Measurements from ENCODE around the gene METTL8.
"Not testable (repeated sequence)": the region's sequence is repeated elsewhere in the genome, so short reads cannot be mapped to it uniquely, and the experiment has no call there.

METTL8 gene

GRCh38 chr2:171430516-171431410 lies 3.0 kb downstream of the METTL8 start:
- DNase-seq (ENCODE audit: low spot score): no peak

- not testable (repeated sequence) for DNase-seq (ENCODE audit: low spot score)
Measured at GRCh38 chr2:171422710-171423495, 10.9 kb downstream of the METTL8 start.

- DNase-seq (ENCODE audit: low spot score): no peak
Measured at GRCh38 chr2:171420728-171421563, 12.8 kb downstream of the METTL8 start.

- DNase-seq (ENCODE audit: low spot score): no peak
Measured at GRCh38 chr2:171419333-171419732, 14.5 kb downstream of the METTL8 start.

GRCh38 chr2:171416009-171416926 lies 17.5 kb downstream of the METTL8 start:
- DNase-seq (ENCODE audit: low spot score): peak; percentile 72

GRCh38 chr2:171414645-171415044 lies 19.1 kb downstream of the METTL8 start:
- not testable (repeated sequence) for DNase-seq (ENCODE audit: low spot score)

- no peak for DNase-seq (ENCODE audit: low spot score)
Measured at GRCh38 chr2:171412571-171413175, 21.1 kb downstream of the METTL8 start.

- DNase-seq (ENCODE audit: low spot score): no peak
Measured at GRCh38 chr2:171411791-171412483, 21.9 kb downstream of the METTL8 start.

GRCh38 chr2:171411214-171411613 lies 22.6 kb downstream of the METTL8 start:
- no peak for DNase-seq (ENCODE audit: low spot score)

- DNase-seq (ENCODE audit: low spot score): no peak
Measured at GRCh38 chr2:171410624-171411023, 23.2 kb downstream of the METTL8 start.

GRCh38 chr2:171410101-171410500 lies 23.7 kb downstream of the METTL8 start:
- DNase-seq (ENCODE audit: low spot score): no peak

- DNase-seq (ENCODE audit: low spot score): no peak
Measured at GRCh38 chr2:171409436-171409971, 24.3 kb downstream of the METTL8 start.

GRCh38 chr2:171407676-171408044 lies 26.1 kb downstream of the METTL8 start:
- no peak for DNase-seq (ENCODE audit: low spot score)

GRCh38 chr2:171407030-171407675 lies 26.6 kb downstream of the METTL8 start:
- DNase-seq (ENCODE audit: low spot score): no peak

GRCh38 chr2:171406044-171406443 lies 27.7 kb downstream of the METTL8 start:
- no peak for DNase-seq (ENCODE audit: low spot score)

GRCh38 chr2:171405546-171405945 lies 28.2 kb downstream of the METTL8 start:
- DNase-seq (ENCODE audit: low spot score): no peak

GRCh38 chr2:171404719-171405118 lies 29.1 kb downstream of the METTL8 start:
- DNase-seq (ENCODE audit: low spot score): no peak

GRCh38 chr2:171404261-171404660 lies 29.5 kb downstream of the METTL8 start:
- peak; percentile 26 for DNase-seq (ENCODE audit: low spot score)

GRCh38 chr2:171402906-171403580 lies 30.7 kb downstream of the METTL8 start:
- DNase-seq (ENCODE audit: low spot score): no peak

Measured in hepatic stellate cell (primary cell).